Tibial nerve (tissue), 4 donors: Measurements from ENCODE around the gene CCDC91. TPM values are rescaled to one million over a fixed set of nuclear protein-coding genes. Genes with fewer than 3 reads are reported as not detected.

Experiments
- DNase-seq, 2 donors: peaks; one replicate each; pipeline ENCODE4 v3.0.0-alpha.2; 2019; ENCODE audit warnings: low spot score in 2 of 2
- H3K27ac ChIP-seq, 4 donors: fragments of 200-600 bp; sonication (generic) in 3 of 4; one replicate each; pipeline ENCODE4 v1.5.1; 2017 to 2019; ENCODE audit warnings: mild to moderate bottlenecking in 1 of 4
- H3K27me3 ChIP-seq, 2 donors: fragments of 200-600 bp; sonication (generic) in 1 of 2; one replicate each; pipeline versions ENCODE4 v1.5.1 to v1.6.0; 2017 to 2019
- H3K36me3 ChIP-seq, 3 donors: fragments of 200-600 bp; sonication (generic); one replicate each; pipeline ENCODE4 v1.5.1; 2018 to 2019
- H3K4me1 ChIP-seq, 4 donors: fragments of 200-600 bp; sonication (generic) in 3 of 4; one replicate each; pipeline ENCODE4 v1.5.1; 2017 to 2019
- H3K4me3 ChIP-seq, 4 donors: fragments of 200-600 bp; sonication (generic) in 3 of 4; one replicate each; pipeline ENCODE4 v1.5.1; 2017 to 2019; ENCODE audit warnings: mild to moderate bottlenecking in 1 of 4, moderate library complexity in 1 of 4
- H3K9me3 ChIP-seq, 4 donors: fragments of 200-600 bp; sonication (generic) in 3 of 4; one replicate each; pipeline ENCODE4 v1.5.1; 2017 to 2019
- EP300 ChIP-seq, 2 donors: sonication (generic); formaldehyde crosslinking; IDR thresholded peaks; one replicate each; pipeline ENCODE4 v1.6.1; 2017; ENCODE audit warnings: antibody characterized with exemption in 2 of 2, mild to moderate bottlenecking in 1 of 2
- POLR2A ChIP-seq, 2 donors: fragments of 450-650 bp; IDR thresholded peaks; one replicate each; pipeline ENCODE4 v1.6.1; 2017; ENCODE audit warnings: antibody characterized with exemption in 2 of 2, mild to moderate bottlenecking in 2 of 2, moderate library complexity in 2 of 2
- WGBS, 2 donors: methylation state at CpG; one replicate each; pipeline ENCODE4 v1.1.5; 2018; 5-methylcytosine and 5-hydroxymethylcytosine counted together
- total RNA-seq, 4 donors: library from RNA; depleted of rRNA; stranded (reverse); fragments of >200 nt; gene quantifications; one replicate each; pipeline ENCODE4 v1.1.0, GENCODE V29; 2016
- TF ChIP-seq, protein P1 (sequence below), 5 experiments: fragments of 200-600 bp in 3 of 5; fragments of 450-650 bp in 2 of 5; sonication (generic) in 3 of 5; IDR thresholded peaks; one replicate each; pipeline ENCODE4 v1.5.1; 2016 to 2019; ENCODE audit warnings: antibody characterized with exemption in 5 of 5, mild to moderate bottlenecking in 3 of 5, moderate library complexity in 2 of 5

Gene CCDC91
- total RNA-seq, 4 donors from 2014 or later: 39.0 to 76.5 (median 44.0) TPM

DNA sequence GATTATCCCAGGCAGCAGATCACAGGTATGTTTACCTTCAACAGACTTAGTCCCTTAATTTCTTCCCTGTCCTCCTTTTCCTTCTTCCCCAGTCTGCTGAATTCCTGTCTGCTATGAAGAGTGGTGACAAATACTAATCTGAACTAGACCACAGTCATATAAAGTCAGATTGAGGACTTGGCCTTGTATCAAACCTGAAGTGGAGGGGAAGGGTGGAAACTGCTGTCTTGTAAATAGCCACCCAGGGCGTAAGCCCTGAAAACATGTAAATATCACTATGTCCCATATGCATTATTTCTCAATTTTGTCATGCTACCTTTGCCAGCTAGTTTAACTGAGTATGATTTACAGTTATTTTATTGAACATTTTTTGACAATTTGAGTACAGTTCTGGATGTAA, 368.0 kb downstream of the CCDC91 start:
- Histone ChIP-seq H3K4me3 (no peak overlapping the region), H3K36me3 (peaks cover 0 to 4% (median 0%) of the 10 kb centered on the region in 3 donors), H3K27me3 (no peaks in the 10 kb centered on the region), H3K27ac (no peak overlapping the region), H3K9me3 (no peaks in the 10 kb centered on the region), H3K4me1 (no peaks in the 10 kb centered on the region)
- no peak for DNase-seq
- TF ChIP-seq, protein P1, sequence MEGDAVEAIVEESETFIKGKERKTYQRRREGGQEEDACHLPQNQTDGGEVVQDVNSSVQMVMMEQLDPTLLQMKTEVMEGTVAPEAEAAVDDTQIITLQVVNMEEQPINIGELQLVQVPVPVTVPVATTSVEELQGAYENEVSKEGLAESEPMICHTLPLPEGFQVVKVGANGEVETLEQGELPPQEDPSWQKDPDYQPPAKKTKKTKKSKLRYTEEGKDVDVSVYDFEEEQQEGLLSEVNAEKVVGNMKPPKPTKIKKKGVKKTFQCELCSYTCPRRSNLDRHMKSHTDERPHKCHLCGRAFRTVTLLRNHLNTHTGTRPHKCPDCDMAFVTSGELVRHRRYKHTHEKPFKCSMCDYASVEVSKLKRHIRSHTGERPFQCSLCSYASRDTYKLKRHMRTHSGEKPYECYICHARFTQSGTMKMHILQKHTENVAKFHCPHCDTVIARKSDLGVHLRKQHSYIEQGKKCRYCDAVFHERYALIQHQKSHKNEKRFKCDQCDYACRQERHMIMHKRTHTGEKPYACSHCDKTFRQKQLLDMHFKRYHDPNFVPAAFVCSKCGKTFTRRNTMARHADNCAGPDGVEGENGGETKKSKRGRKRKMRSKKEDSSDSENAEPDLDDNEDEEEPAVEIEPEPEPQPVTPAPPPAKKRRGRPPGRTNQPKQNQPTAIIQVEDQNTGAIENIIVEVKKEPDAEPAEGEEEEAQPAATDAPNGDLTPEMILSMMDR (IDR thresholded peaks at IDR 0.05): no peak
- TF ChIP-seq EP300 (IDR thresholded peaks at IDR 0.05) (no peak), POLR2A (IDR thresholded peaks at IDR 0.05) (no peak)
- 94 to 100% methylated on average over 1 of the region's 1 CpG for WGBS, 2 donors

DNA sequence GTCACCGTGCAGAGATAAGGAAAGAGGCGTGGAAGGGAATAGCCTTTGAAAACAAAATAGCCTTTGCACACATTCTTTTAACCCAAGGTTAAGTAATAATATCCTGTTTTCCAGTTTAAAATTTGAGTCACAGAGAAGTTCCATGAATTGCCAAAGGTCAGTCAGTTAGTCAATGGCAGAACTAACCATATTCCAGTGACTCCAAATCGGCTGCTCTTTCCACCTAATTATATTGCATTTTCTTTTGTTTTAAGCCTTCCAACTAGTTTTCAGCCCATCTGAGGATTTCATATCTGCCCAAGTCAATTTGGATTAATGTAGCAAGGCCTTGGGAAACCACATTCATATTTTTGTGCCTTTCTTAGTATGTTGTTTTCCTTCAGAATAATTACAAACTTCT, 373.0 kb downstream of the CCDC91 start:
- Histone ChIP-seq H3K4me3 (no peak overlapping the region), H3K27me3 (no peaks in the 10 kb centered on the region), H3K36me3 (peaks cover 0 to 8% (median 0%) of the 10 kb centered on the region in 3 donors), H3K27ac (no peak overlapping the region), H3K9me3 (no peaks in the 10 kb centered on the region), H3K4me1 (no peaks in the 10 kb centered on the region)
- 81 to 84% methylated on average over 3 of the region's 3 CpGs for WGBS, 2 donors
- no peak for DNase-seq
- TF ChIP-seq, protein P1 (IDR thresholded peaks at IDR 0.05): no peak
- no peak for TF ChIP-seq POLR2A (IDR thresholded peaks at IDR 0.05)
- TF ChIP-seq EP300 (IDR thresholded peaks at IDR 0.05): no peak

DNA sequence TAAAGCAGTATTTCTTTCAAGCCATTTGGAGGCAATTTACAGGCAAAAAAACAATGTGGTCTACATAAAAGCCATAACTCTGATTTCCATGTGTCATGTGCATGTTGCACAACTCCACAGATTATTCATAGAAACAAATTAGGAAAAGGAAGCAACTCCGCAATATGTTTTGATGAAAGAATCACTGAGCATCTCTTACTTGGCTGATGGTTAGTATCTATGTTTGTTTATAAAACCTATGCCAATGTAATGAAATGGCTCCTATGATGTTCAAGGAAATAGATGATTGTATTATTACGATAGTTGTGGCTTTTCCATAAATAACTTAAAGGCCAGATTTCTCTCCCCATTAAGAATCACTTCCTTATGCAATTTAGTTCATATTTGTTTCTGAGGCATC, 373.7 kb downstream of the CCDC91 start:
- Histone ChIP-seq H3K27ac (peak overlapping the region in 1 of 4 donors; percentile 24), H3K4me1 (no peaks in the 10 kb centered on the region), H3K27me3 (no peaks in the 10 kb centered on the region), H3K9me3 (no peaks in the 10 kb centered on the region), H3K36me3 (peaks cover 0 to 8% (median 0%) of the 10 kb centered on the region in 3 donors), H3K4me3 (no peak overlapping the region)
- TF ChIP-seq EP300 (IDR thresholded peaks at IDR 0.05) (no peak), POLR2A (IDR thresholded peaks at IDR 0.05) (no peak)
- TF ChIP-seq, protein P1 (IDR thresholded peaks at IDR 0.05): no peak
- 65 to 85% methylated on average over 2 of the region's 2 CpGs for WGBS, 2 donors
- no peak for DNase-seq

DNA sequence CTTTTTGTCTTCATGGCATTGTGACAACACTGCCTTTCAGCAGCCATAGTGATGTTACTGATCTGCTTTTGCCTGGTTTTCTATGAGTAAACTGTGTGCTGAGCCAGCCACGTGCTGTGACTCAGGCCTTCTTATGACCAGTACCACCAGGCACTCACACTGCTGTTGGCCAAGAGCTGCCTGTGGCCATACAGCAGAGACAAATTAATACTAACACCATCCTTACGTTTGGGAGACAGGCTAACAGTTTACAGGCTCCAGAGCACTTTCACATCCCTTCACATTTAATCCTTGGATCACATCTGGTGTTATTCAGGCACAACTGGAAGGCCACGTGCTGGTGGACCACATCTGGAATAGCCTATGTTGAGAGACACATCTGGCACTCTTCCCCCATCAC, 377.9 kb downstream of the CCDC91 start:
- TF ChIP-seq, protein P1 (IDR thresholded peaks at IDR 0.05): no peak
- TF ChIP-seq EP300 (IDR thresholded peaks at IDR 0.05) (no peak), POLR2A (IDR thresholded peaks at IDR 0.05) (no peak)
- Histone ChIP-seq H3K36me3 (peaks cover 0 to 6% (median 0%) of the 10 kb centered on the region in 3 donors), H3K4me3 (no peak overlapping the region), H3K4me1 (peaks cover 0 to 10% (median 0%) of the 10 kb centered on the region in 4 donors), H3K27me3 (no peaks in the 10 kb centered on the region), H3K9me3 (no peaks in the 10 kb centered on the region), H3K27ac (no peak overlapping the region)
- 69 to 80% methylated on average over 3 of the region's 3 CpGs for WGBS, 2 donors
- DNase-seq: no peak

DNA sequence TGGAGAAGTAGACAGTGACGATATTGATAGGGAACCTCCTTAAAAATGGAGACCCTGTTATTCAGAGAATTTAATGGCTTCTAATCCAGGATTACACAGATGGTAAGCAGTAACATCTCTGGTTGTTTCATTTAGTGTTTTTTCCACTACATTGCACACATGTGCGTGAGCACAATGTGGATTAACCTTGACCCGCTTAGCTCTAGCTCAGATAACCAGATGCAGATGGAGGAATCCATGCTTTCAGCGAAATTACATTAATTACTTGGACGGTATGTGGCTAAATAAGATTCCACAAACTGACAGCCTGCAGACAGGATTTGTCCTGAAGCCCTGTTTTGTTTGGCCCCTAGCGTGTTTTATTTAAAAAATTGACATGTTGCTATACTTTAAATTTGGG, 378.4 kb downstream of the CCDC91 start:
- Histone ChIP-seq H3K9me3 (no peaks in the 10 kb centered on the region), H3K4me1 (peaks cover 0 to 10% (median 0%) of the 10 kb centered on the region in 4 donors), H3K4me3 (no peak overlapping the region), H3K27me3 (no peaks in the 10 kb centered on the region), H3K27ac (no peak overlapping the region), H3K36me3 (peaks cover 0 to 7% (median 0%) of the 10 kb centered on the region in 3 donors)
- TF ChIP-seq POLR2A (IDR thresholded peaks at IDR 0.05) (no peak), EP300 (IDR thresholded peaks at IDR 0.05) (no peak)
- TF ChIP-seq, protein P1 (IDR thresholded peaks at IDR 0.05): no peak
- WGBS, 2 donors: 69 to 80% methylated on average over 6 of the region's 6 CpGs
- no peak for DNase-seq
